GOT3 (cell line): ENCODE measurements around the gene SDCCAG8.

Experiments used
- DNase-seq: peaks from one replicate; lab custom pipeline; 2025; ENCODE audit warnings: mixed read lengths; lab: John Stamatoyannopoulos, UW

SDCCAG8 gene

GRCh38 chr1:243483071-243483771, 227.4 kb downstream of the SDCCAG8 start:
- no peak for DNase-seq

- no peak for DNase-seq
These were observed 228.1 kb downstream of the SDCCAG8 start for GRCh38 chr1:243483952-243484351.

GRCh38 chr1:243487036-243487648, 231.3 kb downstream of the SDCCAG8 start:
- no peak for DNase-seq

DNA sequence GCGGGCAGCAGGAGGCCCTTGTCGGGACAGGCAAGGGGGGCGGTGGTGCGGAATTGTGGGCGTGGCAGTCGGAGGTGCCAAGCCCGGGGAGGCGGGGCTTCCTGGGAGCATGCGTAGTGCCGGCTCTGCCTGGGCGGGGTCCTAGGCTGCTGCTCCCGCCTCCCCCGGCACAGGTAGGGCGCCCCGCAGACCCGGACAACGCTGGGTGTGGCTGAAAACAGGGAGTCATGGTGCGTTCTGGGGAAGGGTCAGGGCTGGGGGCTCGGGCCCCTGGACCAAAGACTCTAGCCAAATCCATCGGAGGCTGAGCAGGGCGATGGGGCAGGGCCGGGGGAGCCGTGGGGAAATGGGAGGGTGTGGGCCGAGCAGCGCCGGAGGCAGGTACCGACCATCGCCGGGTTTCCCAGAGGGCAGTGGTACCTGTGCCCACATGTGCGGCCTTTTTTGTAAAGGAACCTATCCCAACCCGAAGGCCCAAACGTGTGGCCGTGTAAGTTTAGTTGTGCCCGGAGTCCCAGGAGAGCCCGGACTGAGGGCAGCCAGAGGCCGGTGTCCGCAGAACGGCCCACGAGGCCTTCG, 231.9 kb downstream of the SDCCAG8 start:
- DNase-seq = no peak

- DNase-seq = no peak
These were observed 232.8 kb downstream of the SDCCAG8 start for GRCh38 chr1:243488459-243489157.

- DNase-seq = no peak
These were observed 233.3 kb downstream of the SDCCAG8 start for GRCh38 chr1:243489158-243489527.

- DNase-seq = no peak
These were observed 234.1 kb downstream of the SDCCAG8 start for GRCh38 chr1:243489681-243490546.

GRCh38 chr1:243490748-243491686, 235.2 kb downstream of the SDCCAG8 start:
- no peak for DNase-seq

- no peak for DNase-seq
These were observed 237.6 kb downstream of the SDCCAG8 start for GRCh38 chr1:243493156-243494129.

- DNase-seq = no peak
These were observed 239.0 kb downstream of the SDCCAG8 start for GRCh38 chr1:243494741-243495431.

GRCh38 chr1:243495442-243496186, 239.8 kb downstream of the SDCCAG8 start:
- DNase-seq = no peak

DNA sequence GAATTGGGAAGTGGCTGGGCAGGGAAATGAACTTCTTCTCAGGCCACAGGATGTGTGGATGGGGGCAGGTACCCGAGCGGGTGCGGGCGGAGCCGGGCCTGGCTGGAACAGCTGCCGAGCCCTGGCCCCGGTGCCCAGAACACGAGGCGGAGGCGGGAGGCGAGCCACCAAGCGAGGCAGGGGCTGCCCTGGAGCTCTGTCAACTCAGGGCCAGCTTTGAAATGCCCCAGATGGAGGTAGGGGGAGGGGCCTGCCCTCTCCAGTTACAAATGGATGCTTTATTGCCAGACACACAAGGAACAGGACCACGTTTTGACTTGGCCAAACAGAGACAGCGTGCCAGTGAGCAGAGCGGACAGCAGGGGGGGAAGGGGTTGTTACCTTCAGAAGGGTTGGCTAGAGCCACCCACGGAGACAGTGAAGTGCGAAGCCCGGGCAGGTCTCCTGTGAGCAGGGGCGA, 240.4 kb downstream of the SDCCAG8 start:
- DNase-seq = no peak

DNA sequence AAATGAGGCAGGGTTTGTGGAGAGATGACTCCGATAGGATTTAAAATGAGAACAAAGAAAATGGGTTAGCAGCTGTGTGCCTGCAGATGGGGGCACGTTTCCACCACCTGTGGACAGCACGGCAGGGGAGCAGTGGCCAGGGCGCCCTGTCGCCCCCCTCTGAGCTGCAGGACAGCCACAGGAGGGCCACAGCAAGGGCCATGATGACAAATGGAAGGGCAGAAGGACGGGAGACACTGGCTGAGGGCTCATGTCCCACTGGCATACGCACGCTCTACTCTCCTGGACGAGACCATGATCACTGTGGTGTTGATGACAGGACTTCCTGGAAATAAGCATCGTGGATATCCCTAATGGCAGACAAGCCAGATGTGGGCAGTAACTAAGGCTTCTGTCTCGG, 241.0 kb downstream of the SDCCAG8 start:
- DNase-seq = no peak

DNA sequence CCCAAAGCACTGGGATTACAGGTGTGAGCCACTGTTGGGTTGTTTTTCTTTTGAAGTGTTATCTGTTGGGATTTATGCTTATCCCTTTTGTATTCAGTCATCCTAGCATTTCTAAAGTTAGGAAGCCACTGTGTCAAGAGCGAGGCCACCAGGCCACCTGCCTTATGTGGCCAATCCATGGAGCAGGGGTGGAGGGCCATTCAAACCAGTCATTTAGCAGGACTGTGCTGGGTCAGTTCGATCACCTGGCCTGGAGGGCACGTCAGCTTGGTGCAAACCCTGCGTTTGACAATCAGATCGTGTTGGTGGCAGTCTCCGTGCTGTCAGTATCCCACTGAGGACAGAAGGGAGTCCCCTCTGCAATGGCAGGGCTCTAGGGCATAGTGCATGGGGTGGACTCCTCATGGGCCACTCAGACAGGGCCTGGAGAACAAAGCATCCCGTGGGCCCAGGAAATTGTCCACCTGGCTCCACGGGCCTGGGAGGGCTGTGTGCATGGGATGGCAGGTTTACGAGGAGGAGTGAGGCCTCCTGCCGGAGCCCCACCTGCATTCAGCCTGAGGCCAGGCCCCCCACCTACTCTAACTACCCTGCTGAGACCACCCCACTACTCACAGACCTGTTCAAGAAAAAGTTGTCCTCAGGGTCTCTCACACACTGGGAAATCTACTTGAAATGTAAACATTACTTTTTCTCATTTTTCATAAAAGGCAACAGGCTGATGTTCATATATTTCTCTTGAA, 242.3 kb downstream of the SDCCAG8 start:
- DNase-seq = no peak

DNA sequence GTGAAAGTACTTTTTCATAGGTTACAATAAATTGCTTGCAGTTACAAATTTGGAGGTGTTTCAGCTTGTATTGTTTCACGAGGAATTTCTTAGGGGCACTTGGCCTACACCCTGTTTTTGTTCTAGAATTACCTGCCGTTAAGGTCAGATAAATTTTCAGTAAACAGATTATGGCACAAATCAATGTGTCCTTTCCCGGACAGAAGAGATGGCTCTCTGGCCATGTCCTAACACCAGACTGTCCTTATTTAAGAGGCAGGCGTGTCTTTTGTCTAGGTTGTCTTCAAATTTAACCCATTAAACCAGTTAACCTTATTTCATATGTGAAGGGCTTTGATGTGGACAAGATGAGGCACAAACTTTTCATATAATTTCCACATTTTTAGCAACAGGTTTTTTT, 243.4 kb downstream of the SDCCAG8 start:
- no peak for DNase-seq

- no peak for DNase-seq
These were observed 243.9 kb downstream of the SDCCAG8 start for GRCh38 chr1:243499711-243500110.

GRCh38 chr1:243500512-243500911, 244.7 kb downstream of the SDCCAG8 start:
- DNase-seq = no peak
